ENCODE data around the gene DIRAS2.
"Not testable (repeated sequence)": the region's sequence is repeated elsewhere in the genome, so short reads cannot be mapped to it uniquely, and the experiment has no call there.

DIRAS2 gene

GRCh38 chr9:90658783-90659182 lies 16.2 kb upstream of the DIRAS2 start:
- no peaks in the 10 kb centered on the region for H3K36me3 ChIP-seq (ENCODE audit: control insufficient read depth in 4 of 4, insufficient read depth in 4 of 4, low read length in 3 of 4)
- no peak overlapping the region for H3K27ac ChIP-seq (ENCODE audit: insufficient read depth in 1 of 2, low read depth in 1 of 2, low read length in 2 of 2, poor library complexity in 1 of 2, severe bottlenecking in 2 of 2)
- H3K4me1 ChIP-seq (ENCODE audit: control extremely low read depth in 1 of 4, control insufficient read depth in 4 of 4, insufficient read depth in 4 of 4, low read length in 3 of 4): no peaks in the 10 kb centered on the region
- H3K4me3 ChIP-seq (ENCODE audit: control insufficient read depth in 1 of 7, extremely low read depth in 1 of 7, insufficient read depth in 4 of 7, low read depth in 2 of 7, low read length in 6 of 7): no peak overlapping the region
- WGBS (ENCODE audit: insufficient coverage): no CpG with 5 or more reads among the region's 4 CpGs
- ChIA-PET POLR2A (interaction anchor here (0.6 kb wide), 1 partner anchor 895 kb away, joined by 3 read pairs; no protein-coding TSS in a partner anchor), CTCF (no interaction called here)
- no peak for DNase-seq
- peaks cover 0 to 6% (median 0%) of the 10 kb centered on the region in 5 experiments for H3K9me3 ChIP-seq (ENCODE audit: control extremely low read depth in 1 of 5, control insufficient read depth in 4 of 5, insufficient read depth in 2 of 5, low read depth in 1 of 5, low read length in 4 of 5)
- peaks cover 0 to 2% (median 0%) of the 10 kb centered on the region in 5 experiments for H3K27me3 ChIP-seq (replicated peaks in 2 of 5; ENCODE audit: control insufficient read depth in 4 of 5, insufficient read depth in 5 of 5, low read length in 4 of 5)

GRCh38 chr9:90658181-90658580 lies 15.6 kb upstream of the DIRAS2 start:
- Histone ChIP-seq H3K27ac (ENCODE audit: insufficient read depth in 1 of 2, low read depth in 1 of 2, low read length in 2 of 2, poor library complexity in 1 of 2, severe bottlenecking in 2 of 2) (no peak overlapping the region), H3K4me3 (ENCODE audit: control insufficient read depth in 1 of 7, extremely low read depth in 1 of 7, insufficient read depth in 4 of 7, low read depth in 2 of 7, low read length in 6 of 7) (no peak overlapping the region), H3K9me3 (ENCODE audit: control extremely low read depth in 1 of 5, control insufficient read depth in 4 of 5, insufficient read depth in 2 of 5, low read depth in 1 of 5, low read length in 4 of 5) (peaks cover 0 to 2% (median 0%) of the 10 kb centered on the region in 5 experiments), H3K36me3 (ENCODE audit: control insufficient read depth in 4 of 4, insufficient read depth in 4 of 4, low read length in 3 of 4) (no peaks in the 10 kb centered on the region), H3K4me1 (ENCODE audit: control extremely low read depth in 1 of 4, control insufficient read depth in 4 of 4, insufficient read depth in 4 of 4, low read length in 3 of 4) (no peaks in the 10 kb centered on the region), H3K27me3 (replicated peaks in 2 of 5; ENCODE audit: control insufficient read depth in 4 of 5, insufficient read depth in 5 of 5, low read length in 4 of 5) (peaks cover 0 to 2% (median 0%) of the 10 kb centered on the region in 5 experiments)
- DNase-seq: no peak
- POLR2A ChIA-PET: interaction anchor here (0.6 kb wide), 1 partner anchor 895 kb away, joined by 3 read pairs; no protein-coding TSS in a partner anchor
- CTCF ChIA-PET: no interaction called here
- WGBS (ENCODE audit: insufficient coverage): 71% methylated on average over 2 of the region's 3 CpGs

GRCh38 chr9:90656876-90657275 lies 14.3 kb upstream of the DIRAS2 start:
- H3K4me3 ChIP-seq (ENCODE audit: control insufficient read depth in 1 of 7, extremely low read depth in 1 of 7, insufficient read depth in 4 of 7, low read depth in 2 of 7, low read length in 6 of 7); DNase-seq; H3K4me1 ChIP-seq (ENCODE audit: control extremely low read depth in 1 of 4, control insufficient read depth in 4 of 4, insufficient read depth in 4 of 4, low read length in 3 of 4); H3K9me3 ChIP-seq (ENCODE audit: control extremely low read depth in 1 of 5, control insufficient read depth in 4 of 5, insufficient read depth in 2 of 5, low read depth in 1 of 5, low read length in 4 of 5); H3K27ac ChIP-seq (ENCODE audit: insufficient read depth in 1 of 2, low read depth in 1 of 2, low read length in 2 of 2, poor library complexity in 1 of 2, severe bottlenecking in 2 of 2); H3K36me3 ChIP-seq (ENCODE audit: control insufficient read depth in 4 of 4, insufficient read depth in 4 of 4, low read length in 3 of 4); H3K27me3 ChIP-seq (replicated peaks in 2 of 5; ENCODE audit: control insufficient read depth in 4 of 5, insufficient read depth in 5 of 5, low read length in 4 of 5); CTCF ChIA-PET; POLR2A ChIA-PET: not testable (repeated sequence)
- WGBS (ENCODE audit: insufficient coverage): 97% methylated on average over 5 of the region's 6 CpGs

DNA sequence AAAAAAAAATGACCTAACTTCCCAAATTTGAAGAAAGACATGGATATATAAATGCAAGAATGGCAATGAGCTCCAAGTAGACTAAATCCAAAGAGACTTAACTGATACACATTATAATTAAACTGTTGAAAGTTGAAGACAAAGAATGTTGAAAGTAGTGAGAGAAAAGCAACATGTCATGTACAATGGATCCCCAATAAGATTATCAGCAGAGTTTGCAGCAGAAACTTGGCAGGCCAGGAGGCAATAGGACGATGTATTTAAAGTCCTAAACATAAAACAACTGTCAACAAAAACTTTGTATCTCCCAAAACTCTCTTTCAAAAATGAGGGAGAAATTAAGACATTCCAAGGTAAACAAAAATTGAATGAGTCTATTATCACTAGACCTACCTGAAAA lies 8.6 kb upstream of the DIRAS2 start:
- no peaks in the 10 kb centered on the region for H3K4me1 ChIP-seq (ENCODE audit: control extremely low read depth in 1 of 4, control insufficient read depth in 4 of 4, insufficient read depth in 4 of 4, low read length in 3 of 4)
- no peaks in the 10 kb centered on the region for H3K36me3 ChIP-seq (ENCODE audit: control insufficient read depth in 4 of 4, insufficient read depth in 4 of 4, low read length in 3 of 4)
- no CpG with 5 or more reads among the region's 1 CpG for WGBS (ENCODE audit: insufficient coverage)
- no peak overlapping the region for H3K4me3 ChIP-seq (ENCODE audit: control insufficient read depth in 1 of 7, extremely low read depth in 1 of 7, insufficient read depth in 4 of 7, low read depth in 2 of 7, low read length in 6 of 7)
- POLR2A ChIA-PET: no interaction called here
- H3K9me3 ChIP-seq (ENCODE audit: control extremely low read depth in 1 of 5, control insufficient read depth in 4 of 5, insufficient read depth in 2 of 5, low read depth in 1 of 5, low read length in 4 of 5): peaks cover 2 to 13% (median 9%) of the 10 kb centered on the region in 5 experiments
- H3K27me3 ChIP-seq (replicated peaks in 2 of 5; ENCODE audit: control insufficient read depth in 4 of 5, insufficient read depth in 5 of 5, low read length in 4 of 5): peaks cover 0 to 20% (median 7%) of the 10 kb centered on the region in 5 experiments
- CTCF ChIA-PET: no interaction called here
- H3K27ac ChIP-seq (ENCODE audit: insufficient read depth in 1 of 2, low read depth in 1 of 2, low read length in 2 of 2, poor library complexity in 1 of 2, severe bottlenecking in 2 of 2): no peak overlapping the region
- no peak for DNase-seq

DNA sequence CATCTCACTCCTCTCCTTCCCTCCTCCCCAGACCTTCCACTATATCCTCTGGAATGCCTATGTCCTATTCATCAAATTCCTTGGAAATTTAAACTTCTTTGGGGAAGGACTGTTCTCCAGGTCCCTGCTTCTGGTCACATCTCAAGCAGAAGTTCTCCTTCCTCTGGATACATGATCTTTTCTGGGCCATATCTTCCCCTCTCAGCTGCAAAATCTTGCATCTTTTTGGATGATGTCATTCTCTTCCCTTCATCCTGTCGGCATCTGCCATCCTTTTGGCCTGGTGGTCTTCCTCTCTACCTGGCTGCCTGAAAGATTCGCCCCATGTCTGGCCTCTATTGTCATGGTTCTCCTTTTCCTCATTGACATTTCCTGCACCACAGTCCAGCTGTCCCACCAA lies 5.2 kb upstream of the DIRAS2 start:
- POLR2A ChIA-PET: no interaction called here
- no peak overlapping the region for H3K4me3 ChIP-seq (ENCODE audit: control insufficient read depth in 1 of 7, extremely low read depth in 1 of 7, insufficient read depth in 4 of 7, low read depth in 2 of 7, low read length in 6 of 7)
- H3K4me1 ChIP-seq (ENCODE audit: control extremely low read depth in 1 of 4, control insufficient read depth in 4 of 4, insufficient read depth in 4 of 4, low read length in 3 of 4): peaks cover 2 to 4% (median 3%) of the 10 kb centered on the region in 4 experiments
- H3K27me3 ChIP-seq (replicated peaks in 2 of 5; ENCODE audit: control insufficient read depth in 4 of 5, insufficient read depth in 5 of 5, low read length in 4 of 5): peaks cover 2 to 51% (median 25%) of the 10 kb centered on the region in 5 experiments
- H3K27ac ChIP-seq (ENCODE audit: insufficient read depth in 1 of 2, low read depth in 1 of 2, low read length in 2 of 2, poor library complexity in 1 of 2, severe bottlenecking in 2 of 2): no peak overlapping the region
- CTCF ChIA-PET: no interaction called here
- DNase-seq: no peak
- H3K36me3 ChIP-seq (ENCODE audit: control insufficient read depth in 4 of 4, insufficient read depth in 4 of 4, low read length in 3 of 4): no peaks in the 10 kb centered on the region
- H3K9me3 ChIP-seq (ENCODE audit: control extremely low read depth in 1 of 5, control insufficient read depth in 4 of 5, insufficient read depth in 2 of 5, low read depth in 1 of 5, low read length in 4 of 5): peaks cover 2 to 13% (median 9%) of the 10 kb centered on the region in 5 experiments
- WGBS (ENCODE audit: insufficient coverage): 88% methylated on average over 2 of the region's 2 CpGs

DNA sequence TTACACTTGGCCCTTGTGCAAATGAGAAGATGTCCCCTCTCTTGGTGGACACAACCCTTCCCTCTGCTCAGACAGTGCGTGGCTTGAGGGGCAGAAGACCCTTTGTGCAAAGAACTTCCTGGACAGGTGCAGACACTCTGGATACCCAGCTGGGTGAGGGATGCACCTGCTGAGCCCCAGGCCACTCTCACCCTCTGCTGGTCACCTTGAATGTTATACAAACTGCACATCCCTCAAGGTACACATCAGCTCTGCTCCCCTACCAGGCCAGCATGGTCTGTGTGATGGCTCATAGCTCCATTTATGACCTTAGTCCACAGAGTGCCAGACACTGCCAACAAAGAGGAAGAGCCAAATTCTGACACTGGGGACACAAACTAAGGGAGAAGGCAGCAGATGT lies 3.1 kb upstream of the DIRAS2 start:
- Histone ChIP-seq H3K36me3 (ENCODE audit: control insufficient read depth in 4 of 4, insufficient read depth in 4 of 4, low read length in 3 of 4) (no peaks in the 10 kb centered on the region), H3K4me1 (ENCODE audit: control extremely low read depth in 1 of 4, control insufficient read depth in 4 of 4, insufficient read depth in 4 of 4, low read length in 3 of 4) (peaks cover 3 to 11% (median 5%) of the 10 kb centered on the region in 4 experiments), H3K27ac (ENCODE audit: insufficient read depth in 1 of 2, low read depth in 1 of 2, low read length in 2 of 2, poor library complexity in 1 of 2, severe bottlenecking in 2 of 2) (no peak overlapping the region), H3K4me3 (ENCODE audit: control insufficient read depth in 1 of 7, extremely low read depth in 1 of 7, insufficient read depth in 4 of 7, low read depth in 2 of 7, low read length in 6 of 7) (no peak overlapping the region), H3K27me3 (replicated peaks in 2 of 5; ENCODE audit: control insufficient read depth in 4 of 5, insufficient read depth in 5 of 5, low read length in 4 of 5) (peaks cover 6 to 72% (median 30%) of the 10 kb centered on the region in 5 experiments), H3K9me3 (ENCODE audit: control extremely low read depth in 1 of 5, control insufficient read depth in 4 of 5, insufficient read depth in 2 of 5, low read depth in 1 of 5, low read length in 4 of 5) (peaks cover 1 to 8% (median 6%) of the 10 kb centered on the region in 5 experiments)
- CTCF ChIA-PET: no interaction called here
- DNase-seq: no peak
- POLR2A ChIA-PET: no interaction called here
- 100% methylated on average over 1 of the region's 1 CpG for WGBS (ENCODE audit: insufficient coverage)

GRCh38 chr9:90641884-90642487 lies 638 bp downstream of the DIRAS2 start:
- peaks cover 3 to 11% (median 5%) of the 10 kb centered on the region in 4 experiments for H3K4me1 ChIP-seq (ENCODE audit: control extremely low read depth in 1 of 4, control insufficient read depth in 4 of 4, insufficient read depth in 4 of 4, low read length in 3 of 4)
- 21% methylated on average over 10 of the region's 10 CpGs for WGBS (ENCODE audit: insufficient coverage)
- ChIA-PET POLR2A (interaction anchor here (0.6 kb wide), 1 partner anchor 58 kb away, joined by 4 read pairs; no protein-coding TSS in a partner anchor), CTCF (interaction anchor here (1.7 kb wide), 1 partner anchor 11 kb away, joined by 4 read pairs; no protein-coding TSS in a partner anchor)
- DNase-seq: peak in 2 of 3 donors; percentile 9 to 13
- no peak overlapping the region for H3K27ac ChIP-seq (ENCODE audit: insufficient read depth in 1 of 2, low read depth in 1 of 2, low read length in 2 of 2, poor library complexity in 1 of 2, severe bottlenecking in 2 of 2)
- no peaks in the 10 kb centered on the region for H3K9me3 ChIP-seq (ENCODE audit: control extremely low read depth in 1 of 5, control insufficient read depth in 4 of 5, insufficient read depth in 2 of 5, low read depth in 1 of 5, low read length in 4 of 5)
- peaks cover 8 to 68% (median 30%) of the 10 kb centered on the region in 5 experiments for H3K27me3 ChIP-seq (replicated peaks in 2 of 5; ENCODE audit: control insufficient read depth in 4 of 5, insufficient read depth in 5 of 5, low read length in 4 of 5)
- H3K4me3 ChIP-seq (ENCODE audit: control insufficient read depth in 1 of 7, extremely low read depth in 1 of 7, insufficient read depth in 4 of 7, low read depth in 2 of 7, low read length in 6 of 7): peak overlapping the region in 1 of 7 experiments; percentile 55
- no peaks in the 10 kb centered on the region for H3K36me3 ChIP-seq (ENCODE audit: control insufficient read depth in 4 of 4, insufficient read depth in 4 of 4, low read length in 3 of 4)
